ENCODE data around the gene DCP2.

Gene DCP2

DNA sequence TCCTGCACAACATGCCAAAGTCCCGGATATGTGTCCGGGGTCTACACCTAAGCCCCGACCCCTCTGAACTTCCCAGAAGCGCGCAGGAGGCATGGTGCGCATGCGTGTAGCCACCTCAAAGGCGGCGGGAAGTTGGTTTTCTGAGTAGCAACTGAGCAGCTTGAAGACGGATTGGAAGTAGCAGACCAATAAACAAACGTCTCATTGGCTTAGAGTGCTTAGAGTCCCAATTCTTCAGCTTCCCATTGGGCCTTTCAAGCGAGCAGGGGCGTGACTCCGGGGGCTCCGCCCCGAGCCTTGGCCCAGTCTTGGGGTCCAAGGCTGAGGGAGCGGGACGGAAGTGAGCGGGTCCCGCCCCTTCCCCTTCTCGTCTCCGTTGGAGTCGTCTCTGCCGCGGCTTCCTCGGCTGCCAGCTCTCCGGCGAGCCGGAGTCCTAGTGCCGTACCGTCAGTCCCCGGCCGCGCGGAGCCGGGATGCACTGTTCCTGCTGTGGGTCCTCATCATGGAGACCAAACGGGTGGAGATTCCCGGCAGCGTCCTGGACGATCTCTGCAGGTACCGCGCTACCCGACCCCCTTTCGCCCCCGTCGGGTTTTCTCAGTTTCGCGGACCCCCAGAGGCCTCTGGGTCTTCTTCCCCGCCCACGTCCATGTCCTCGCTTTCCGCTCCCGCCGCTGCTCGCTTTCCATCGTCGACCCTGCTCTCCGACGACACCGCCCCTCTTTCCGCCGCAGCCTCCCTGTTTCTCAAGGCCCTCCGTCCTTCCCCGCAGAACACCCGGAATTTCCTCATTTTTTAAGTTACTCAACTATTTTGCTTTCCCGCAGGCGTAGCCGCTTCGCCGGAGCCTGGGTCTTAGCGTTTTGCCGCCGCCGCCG, at the start of gene DCP2:
DCP2 (plus strand) TSS at position 367 of the 878 bp plus-strand sequence; CDS start at position 503, 136 bp downstream.
- H3K9ac ChIP-seq (ENCODE audit: low read length): peak within 1 kb of the TSS; percentile 96
- peak; percentile 99 for DNase-seq (ENCODE audit: low read depth)
- H3K4me1 ChIP-seq (ENCODE audit: control insufficient read depth, insufficient read depth, low read length): peaks cover 41% of the 10 kb centered on the region
- peak within 1 kb of the TSS; percentile 93 for H3K4me3 ChIP-seq (ENCODE audit: low read length)
- H3K9me3 ChIP-seq (ENCODE audit: control insufficient read depth, low read length): no peaks in the 10 kb centered on the region
- H3K36me3 ChIP-seq (ENCODE audit: control insufficient read depth, insufficient read depth, low read length, severe bottlenecking): no peaks in the 10 kb centered on the region
- H3K27me3 ChIP-seq (replicated peaks; ENCODE audit: control insufficient read depth, insufficient read depth, low read length): no peaks in the 10 kb centered on the region

GRCh38 chr5:112929336-112930081, 47.1 kb upstream of the DCP2 start:
- DNase-seq (ENCODE audit: low read depth): no peak
- no peaks in the 10 kb centered on the region for H3K27me3 ChIP-seq (replicated peaks; ENCODE audit: control insufficient read depth, insufficient read depth, low read length)
- H3K36me3 ChIP-seq (ENCODE audit: control insufficient read depth, insufficient read depth, low read length, severe bottlenecking): no peaks in the 10 kb centered on the region
- H3K4me3 ChIP-seq (ENCODE audit: low read length): no peak overlapping the region
- H3K9me3 ChIP-seq (ENCODE audit: control insufficient read depth, low read length): no peaks in the 10 kb centered on the region
- H3K4me1 ChIP-seq (ENCODE audit: control insufficient read depth, insufficient read depth, low read length): peaks cover 9% of the 10 kb centered on the region
- no peak overlapping the region for H3K9ac ChIP-seq (ENCODE audit: low read length)

DNA sequence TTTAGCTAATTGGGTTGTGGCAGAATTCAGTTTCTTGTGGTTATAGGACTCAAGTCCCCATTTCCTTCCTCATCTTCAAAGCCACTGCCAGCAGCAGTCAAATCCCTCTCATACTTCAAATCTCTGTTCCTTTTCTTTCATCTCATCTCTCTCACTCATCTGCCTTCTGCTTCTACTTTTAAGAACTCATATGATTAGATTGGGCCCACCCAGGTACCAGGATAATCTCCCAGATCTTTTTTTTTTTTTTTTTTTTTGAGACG, 46.6 kb upstream of the DCP2 start:
- Histone ChIP-seq H3K27me3 (replicated peaks; ENCODE audit: control insufficient read depth, insufficient read depth, low read length) (no peaks in the 10 kb centered on the region), H3K9me3 (ENCODE audit: control insufficient read depth, low read length) (no peaks in the 10 kb centered on the region), H3K9ac (ENCODE audit: low read length) (no peak overlapping the region), H3K4me3 (ENCODE audit: low read length) (no peak overlapping the region), H3K4me1 (ENCODE audit: control insufficient read depth, insufficient read depth, low read length) (peaks cover 9% of the 10 kb centered on the region), H3K36me3 (ENCODE audit: control insufficient read depth, insufficient read depth, low read length, severe bottlenecking) (no peaks in the 10 kb centered on the region)
- DNase-seq (ENCODE audit: low read depth): no peak

DNA sequence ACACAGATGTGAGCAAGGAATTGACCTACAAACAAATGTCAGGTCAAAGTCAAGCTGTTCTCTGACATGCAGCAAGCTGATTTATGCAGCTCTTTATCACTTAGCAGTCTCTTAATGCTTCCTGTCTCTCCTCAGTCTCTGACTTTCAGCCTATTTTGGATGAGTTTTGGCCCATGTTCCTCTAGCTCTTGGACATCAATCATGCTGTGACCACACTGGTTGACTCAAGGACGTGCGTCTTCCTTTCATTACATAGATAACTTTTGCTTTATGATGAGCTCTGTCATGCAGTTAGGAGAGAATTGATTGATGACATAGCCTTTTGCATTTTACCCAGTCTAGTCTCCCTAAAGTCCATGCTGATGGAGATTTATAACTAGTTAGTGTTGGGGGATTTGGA, 45.1 kb upstream of the DCP2 start:
- H3K4me3 ChIP-seq (ENCODE audit: low read length): no peak overlapping the region
- DNase-seq (ENCODE audit: low read depth): no peak
- H3K36me3 ChIP-seq (ENCODE audit: control insufficient read depth, insufficient read depth, low read length, severe bottlenecking): no peaks in the 10 kb centered on the region
- no peak overlapping the region for H3K9ac ChIP-seq (ENCODE audit: low read length)
- no peaks in the 10 kb centered on the region for H3K9me3 ChIP-seq (ENCODE audit: control insufficient read depth, low read length)
- peaks cover 13% of the 10 kb centered on the region for H3K4me1 ChIP-seq (ENCODE audit: control insufficient read depth, insufficient read depth, low read length)
- H3K27me3 ChIP-seq (replicated peaks; ENCODE audit: control insufficient read depth, insufficient read depth, low read length): no peaks in the 10 kb centered on the region

GRCh38 chr5:112933105-112933504, 43.5 kb upstream of the DCP2 start:
- Histone ChIP-seq H3K4me3 (ENCODE audit: low read length) (no peak overlapping the region), H3K9ac (ENCODE audit: low read length) (no peak overlapping the region), H3K36me3 (ENCODE audit: control insufficient read depth, insufficient read depth, low read length, severe bottlenecking) (no peaks in the 10 kb centered on the region), H3K9me3 (ENCODE audit: control insufficient read depth, low read length) (no peaks in the 10 kb centered on the region), H3K4me1 (ENCODE audit: control insufficient read depth, insufficient read depth, low read length) (peaks cover 13% of the 10 kb centered on the region), H3K27me3 (replicated peaks; ENCODE audit: control insufficient read depth, insufficient read depth, low read length) (no peaks in the 10 kb centered on the region)
- no peak for DNase-seq (ENCODE audit: low read depth)

- H3K9me3 ChIP-seq (ENCODE audit: control insufficient read depth, low read length): no peaks in the 10 kb centered on the region
- no peaks in the 10 kb centered on the region for H3K36me3 ChIP-seq (ENCODE audit: control insufficient read depth, insufficient read depth, low read length, severe bottlenecking)
- no peak overlapping the region for H3K9ac ChIP-seq (ENCODE audit: low read length)
- DNase-seq (ENCODE audit: low read depth): peak; percentile 80
- no peak overlapping the region for H3K4me3 ChIP-seq (ENCODE audit: low read length)
- H3K4me1 ChIP-seq (ENCODE audit: control insufficient read depth, insufficient read depth, low read length): peaks cover 13% of the 10 kb centered on the region
- H3K27me3 ChIP-seq (replicated peaks; ENCODE audit: control insufficient read depth, insufficient read depth, low read length): no peaks in the 10 kb centered on the region
Measured at GRCh38 chr5:112933651-112934365, 42.8 kb upstream of the DCP2 start.

DNA sequence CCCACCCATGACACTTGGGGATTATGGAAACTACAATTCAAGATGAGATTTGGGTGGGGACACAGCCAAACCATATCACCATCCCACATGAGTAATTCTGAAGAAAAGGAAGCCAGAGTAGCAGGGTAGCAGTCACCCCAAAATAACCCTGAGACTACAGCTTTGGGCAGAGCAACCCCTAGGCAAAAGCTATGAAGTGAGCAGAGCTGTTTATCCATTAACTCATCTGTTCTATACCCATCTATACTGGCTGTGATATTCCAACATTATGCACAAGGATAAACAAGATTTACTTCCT, 42.3 kb upstream of the DCP2 start:
- Histone ChIP-seq H3K36me3 (ENCODE audit: control insufficient read depth, insufficient read depth, low read length, severe bottlenecking) (no peaks in the 10 kb centered on the region), H3K27me3 (replicated peaks; ENCODE audit: control insufficient read depth, insufficient read depth, low read length) (no peaks in the 10 kb centered on the region), H3K9ac (ENCODE audit: low read length) (no peak overlapping the region), H3K4me1 (ENCODE audit: control insufficient read depth, insufficient read depth, low read length) (peaks cover 13% of the 10 kb centered on the region), H3K9me3 (ENCODE audit: control insufficient read depth, low read length) (no peaks in the 10 kb centered on the region), H3K4me3 (ENCODE audit: low read length) (no peak overlapping the region)
- DNase-seq (ENCODE audit: low read depth): no peak

- DNase-seq (ENCODE audit: low read depth): peak; percentile 24
- no peaks in the 10 kb centered on the region for H3K27me3 ChIP-seq (replicated peaks; ENCODE audit: control insufficient read depth, insufficient read depth, low read length)
- H3K9ac ChIP-seq (ENCODE audit: low read length): no peak overlapping the region
- H3K9me3 ChIP-seq (ENCODE audit: control insufficient read depth, low read length): no peaks in the 10 kb centered on the region
- H3K4me3 ChIP-seq (ENCODE audit: low read length): no peak overlapping the region
- peaks cover 13% of the 10 kb centered on the region for H3K4me1 ChIP-seq (ENCODE audit: control insufficient read depth, insufficient read depth, low read length)
- H3K36me3 ChIP-seq (ENCODE audit: control insufficient read depth, insufficient read depth, low read length, severe bottlenecking): no peaks in the 10 kb centered on the region
Measured at GRCh38 chr5:112935675-112936074, 40.9 kb upstream of the DCP2 start.

GRCh38 chr5:112938286-112938685, 38.3 kb upstream of the DCP2 start:
- no peaks in the 10 kb centered on the region for H3K9me3 ChIP-seq (ENCODE audit: control insufficient read depth, low read length)
- no peaks in the 10 kb centered on the region for H3K27me3 ChIP-seq (replicated peaks; ENCODE audit: control insufficient read depth, insufficient read depth, low read length)
- H3K9ac ChIP-seq (ENCODE audit: low read length): no peak overlapping the region
- DNase-seq (ENCODE audit: low read depth): no peak
- no peaks in the 10 kb centered on the region for H3K36me3 ChIP-seq (ENCODE audit: control insufficient read depth, insufficient read depth, low read length, severe bottlenecking)
- H3K4me3 ChIP-seq (ENCODE audit: low read length): no peak overlapping the region
- peaks cover 13% of the 10 kb centered on the region for H3K4me1 ChIP-seq (ENCODE audit: control insufficient read depth, insufficient read depth, low read length)

- Histone ChIP-seq H3K36me3 (ENCODE audit: control insufficient read depth, insufficient read depth, low read length, severe bottlenecking) (no peaks in the 10 kb centered on the region), H3K4me1 (ENCODE audit: control insufficient read depth, insufficient read depth, low read length) (peaks cover 1% of the 10 kb centered on the region), H3K9ac (ENCODE audit: low read length) (no peak overlapping the region), H3K27me3 (replicated peaks; ENCODE audit: control insufficient read depth, insufficient read depth, low read length) (no peaks in the 10 kb centered on the region), H3K4me3 (ENCODE audit: low read length) (no peak overlapping the region), H3K9me3 (ENCODE audit: control insufficient read depth, low read length) (no peaks in the 10 kb centered on the region)
- no peak for DNase-seq (ENCODE audit: low read depth)
Measured at GRCh38 chr5:112940670-112941069, 35.9 kb upstream of the DCP2 start.

DNA sequence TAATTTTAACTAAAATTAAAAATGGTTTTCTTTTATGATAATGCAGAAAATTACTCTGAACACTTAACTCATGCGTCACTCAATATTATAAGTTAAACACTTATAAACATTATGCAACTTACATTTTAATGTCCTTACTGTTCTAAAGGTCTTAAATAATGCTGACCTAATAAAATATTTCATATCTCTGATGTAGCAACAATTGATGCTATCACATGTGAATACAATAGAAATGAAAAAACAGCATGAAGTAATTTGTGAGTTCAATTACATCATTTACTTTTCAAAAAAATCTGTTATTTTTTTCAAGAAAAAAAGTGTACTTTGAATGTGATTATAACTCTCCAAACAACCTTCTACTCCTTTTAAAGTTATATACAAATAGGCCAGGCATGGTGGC, 28.1 kb upstream of the DCP2 start:
- Histone ChIP-seq H3K4me1 (ENCODE audit: control insufficient read depth, insufficient read depth, low read length) (no peaks in the 10 kb centered on the region), H3K9ac (ENCODE audit: low read length) (no peak overlapping the region), H3K4me3 (ENCODE audit: low read length) (no peak overlapping the region), H3K36me3 (ENCODE audit: control insufficient read depth, insufficient read depth, low read length, severe bottlenecking) (no peaks in the 10 kb centered on the region), H3K27me3 (replicated peaks; ENCODE audit: control insufficient read depth, insufficient read depth, low read length) (no peaks in the 10 kb centered on the region), H3K9me3 (ENCODE audit: control insufficient read depth, low read length) (no peaks in the 10 kb centered on the region)
- DNase-seq (ENCODE audit: low read depth): no peak
